Spinal cord (tissue), 10 donors: ENCODE data around the gene IDH3G. TPM values are rescaled to one million over a fixed set of nuclear protein-coding genes. Genes with fewer than 3 reads are reported as not detected.

ENCODE experiments used
- DNase-seq, 6 donors: peaks; one replicate each; pipeline versions ENCODE4 v3.0.0 to v3.0.0-alpha.2; 2013 to 2015; ENCODE audit warnings: low spot score in 6 of 6, low read depth in 4 of 6
- H3K27ac ChIP-seq: one replicate; pipeline ENCODE4 v1.5.1; 2013; ENCODE audit warnings: low read depth, low read length, control low read depth
- H3K27me3 ChIP-seq: one replicate; pipeline ENCODE4 v1.6.1; 2013; ENCODE audit warnings: low read length; ENCODE audit not compliant: control insufficient read depth, insufficient read depth
- H3K36me3 ChIP-seq: one replicate; pipeline ENCODE4 v1.6.1; 2013; ENCODE audit warnings: low read length; ENCODE audit not compliant: control insufficient read depth, insufficient read depth
- H3K4me1 ChIP-seq: one replicate; pipeline ENCODE4 v1.6.1; 2013; ENCODE audit warnings: low read length; ENCODE audit not compliant: control insufficient read depth, insufficient read depth
- H3K4me3 ChIP-seq: one replicate; pipeline ENCODE4 v1.5.1; 2013; ENCODE audit warnings: low read depth, low read length, control low read depth
- H3K9me3 ChIP-seq: one replicate; pipeline ENCODE4 v1.6.1; 2013; ENCODE audit warnings: low read length; ENCODE audit not compliant: control insufficient read depth, insufficient read depth
- WGBS: methylation state at CpG from one replicate; pipeline ENCODE4 v1.1.5; 2013; ENCODE audit warnings: missing lambda C conversion rate; ENCODE audit not compliant: insufficient coverage; 5-methylcytosine and 5-hydroxymethylcytosine counted together
- polyA plus RNA-seq, 2 donors: library from polyadenylated mRNA; unstranded; fragments of 120-200 nt; gene quantifications; one replicate each; pipeline ENCODE4 v1.2.1, GENCODE V29; 2013; ENCODE audit not compliant: insufficient read length in 2 of 2
- total RNA-seq, 2 donors: library from RNA; depleted of rRNA in 1 of 2; stranded (reverse); fragments of 120-200 nt in 1 of 2; fragments of >200 nt in 1 of 2; gene quantifications; one replicate each; pipeline versions ENCODE4 v1.2.3 to v1.2.4, GENCODE V29; 2013 to 2014
- donor health status: healthy.

The IDH3G gene
- total and polyA plus RNA-seq, 4 donors = 36.3 to 138 (median 90.4) TPM

DNA sequence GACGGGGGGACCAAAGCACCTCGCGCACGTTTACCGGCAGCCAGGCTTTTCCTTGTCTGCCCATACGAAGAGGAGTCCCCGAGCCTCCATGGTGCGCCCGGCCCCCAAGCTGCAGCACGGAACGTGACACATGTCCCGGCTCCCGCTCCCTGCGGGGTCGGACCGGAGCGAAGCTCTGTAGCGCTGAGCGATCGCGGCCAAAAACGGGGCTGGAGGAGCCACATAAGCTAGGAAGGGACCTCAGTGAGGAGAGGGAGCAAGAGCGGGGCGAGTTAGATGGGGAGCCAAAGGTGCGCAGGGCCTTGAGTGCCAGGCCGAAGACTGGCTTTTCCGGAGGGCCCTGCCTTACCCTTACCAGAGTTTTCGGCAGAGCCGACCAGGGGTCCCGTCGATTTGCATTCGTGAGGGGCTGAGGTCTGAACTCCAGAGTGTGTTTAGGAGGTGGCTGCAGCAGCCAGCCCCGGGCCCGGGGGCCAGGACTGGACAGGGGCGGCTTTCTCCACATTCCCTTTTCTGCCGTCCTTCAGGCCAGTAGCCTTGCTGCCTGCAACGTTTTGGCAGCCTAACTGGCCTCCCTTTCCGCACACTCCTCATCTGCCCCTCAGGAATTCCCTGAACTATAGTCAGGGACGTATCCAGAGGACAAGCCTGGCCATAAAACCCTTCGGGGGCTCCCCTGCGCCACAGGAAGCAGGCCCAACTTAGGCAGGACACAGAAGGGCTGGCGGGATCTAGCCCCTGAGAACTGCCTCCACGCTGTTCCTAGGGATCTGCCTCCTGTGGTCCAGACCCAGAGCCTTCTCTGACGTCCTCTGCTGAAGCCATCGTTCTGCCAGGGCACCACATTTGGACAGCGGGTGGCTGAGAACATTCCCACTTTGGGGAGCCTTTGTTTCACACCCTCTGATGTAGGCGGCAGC, 982 bp upstream of the IDH3G start:
- Histone ChIP-seq H3K4me1 (peaks cover 60% of the 10 kb centered on the region), H3K27ac (peak overlapping the region; percentile 95)

DNA sequence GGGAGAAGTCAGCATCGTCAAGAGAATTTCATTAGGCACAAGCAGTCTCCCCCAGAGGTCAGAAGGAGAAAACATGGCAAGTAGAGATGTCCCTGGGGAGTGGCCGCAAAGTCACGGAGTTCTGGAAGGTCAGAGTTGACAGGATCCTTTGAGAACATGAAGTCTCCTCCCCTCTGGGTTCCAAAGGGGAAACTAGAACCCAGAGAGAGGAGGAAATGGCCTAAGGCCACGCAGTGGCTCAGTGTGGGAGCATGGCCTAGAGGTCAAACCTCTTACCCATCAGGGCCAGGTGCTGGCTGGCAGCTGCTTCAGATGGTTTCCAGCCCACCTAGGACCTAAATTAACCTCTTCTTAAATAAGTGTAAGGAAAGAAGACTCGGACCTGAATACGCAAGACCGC, 884 bp downstream of the IDH3G start:
- peaks cover 56% of the 10 kb centered on the region for H3K4me1 ChIP-seq
- WGBS = 46% methylated on average over 5 of the region's 7 CpGs
- no peaks in the 10 kb centered on the region for H3K27me3 ChIP-seq
- DNase-seq = no peak
- H3K4me3 ChIP-seq = peak overlapping the region; percentile 75
- peaks cover 56% of the 10 kb centered on the region for H3K36me3 ChIP-seq
- peaks cover 2% of the 10 kb centered on the region for H3K9me3 ChIP-seq
- H3K27ac ChIP-seq = peak overlapping the region; percentile 95

More for the DNA sequence above, 982 bp upstream of the IDH3G start:
- Histone ChIP-seq H3K36me3 (peaks cover 52% of the 10 kb centered on the region), H3K4me3 (peak overlapping the region; percentile 75), H3K9me3 (peaks cover 2% of the 10 kb centered on the region), H3K27me3 (no peaks in the 10 kb centered on the region)
- 30% methylated on average over 46 of the region's 47 CpGs for WGBS
- DNase-seq = peak in 1 of 6 donors; percentile 7

DNA sequence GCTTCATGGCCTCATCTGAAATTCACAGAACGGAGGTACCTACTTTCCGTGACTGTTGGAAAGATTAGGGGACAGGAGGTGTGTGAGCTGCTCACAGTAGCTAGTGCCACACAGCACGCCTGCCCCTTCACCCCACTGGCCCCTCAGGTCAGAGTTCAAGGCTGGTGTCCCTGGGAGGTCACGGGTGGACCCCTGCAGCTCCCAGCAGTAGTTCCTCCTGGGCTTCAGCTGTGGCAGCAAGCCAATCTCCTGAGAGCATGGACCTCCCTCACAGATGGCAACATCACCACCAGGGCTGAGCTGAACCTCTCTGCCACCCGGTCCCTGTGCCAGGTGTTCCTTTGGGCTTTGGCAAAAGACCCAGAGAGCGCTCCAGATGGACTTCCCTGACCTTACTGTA, 1.8 kb downstream of the IDH3G start:
- H3K36me3 ChIP-seq = peaks cover 55% of the 10 kb centered on the region
- H3K4me1 ChIP-seq = peaks cover 57% of the 10 kb centered on the region
- 74% methylated on average over 4 of the region's 6 CpGs for WGBS
- no peak for DNase-seq
- peaks cover 1% of the 10 kb centered on the region for H3K9me3 ChIP-seq
- H3K27ac ChIP-seq = no peak overlapping the region
- no peak overlapping the region for H3K4me3 ChIP-seq
- no peaks in the 10 kb centered on the region for H3K27me3 ChIP-seq

DNA sequence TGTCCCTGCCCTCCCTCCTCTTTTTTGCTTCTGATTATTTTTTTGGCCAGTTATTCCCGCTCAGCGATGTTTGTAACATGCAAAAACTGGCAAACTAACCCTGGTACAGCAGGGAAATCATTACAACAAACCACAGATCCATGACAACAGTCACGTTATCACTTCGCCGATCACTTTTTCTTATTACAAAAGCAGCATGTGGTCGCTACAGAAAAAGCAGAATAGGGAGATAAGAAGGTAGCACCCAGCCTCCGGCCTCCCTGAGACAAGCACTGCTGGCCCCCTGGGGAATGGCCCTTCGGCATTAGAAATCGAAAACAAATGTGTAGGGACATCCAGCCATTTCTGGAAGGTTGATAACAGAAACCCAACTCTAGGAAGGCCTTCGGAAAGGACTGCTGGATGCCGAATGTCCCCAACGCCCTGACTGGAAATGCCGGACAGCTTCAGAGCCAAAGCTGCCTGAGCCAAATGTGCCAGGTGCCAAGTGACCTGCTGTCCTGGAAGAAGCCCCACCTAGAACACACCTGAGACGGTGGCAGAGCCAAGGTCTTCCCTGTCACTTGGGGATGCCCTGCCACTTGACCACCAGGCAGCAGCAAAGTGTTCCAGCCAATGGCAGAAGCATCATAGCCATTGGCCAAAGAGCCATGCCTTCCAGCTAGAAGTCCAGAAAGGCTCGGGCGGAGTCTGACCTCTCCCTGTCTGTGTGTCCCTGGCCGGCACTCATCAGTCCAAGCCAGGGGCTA, 2.9 kb downstream of the IDH3G start:
- Histone ChIP-seq H3K36me3 (peaks cover 57% of the 10 kb centered on the region), H3K4me3 (no peak overlapping the region), H3K4me1 (peaks cover 54% of the 10 kb centered on the region), H3K27ac (no peak overlapping the region), H3K27me3 (no peaks in the 10 kb centered on the region), H3K9me3 (no peaks in the 10 kb centered on the region)
- WGBS = 78% methylated on average over 14 of the region's 17 CpGs
- no peak for DNase-seq

DNA sequence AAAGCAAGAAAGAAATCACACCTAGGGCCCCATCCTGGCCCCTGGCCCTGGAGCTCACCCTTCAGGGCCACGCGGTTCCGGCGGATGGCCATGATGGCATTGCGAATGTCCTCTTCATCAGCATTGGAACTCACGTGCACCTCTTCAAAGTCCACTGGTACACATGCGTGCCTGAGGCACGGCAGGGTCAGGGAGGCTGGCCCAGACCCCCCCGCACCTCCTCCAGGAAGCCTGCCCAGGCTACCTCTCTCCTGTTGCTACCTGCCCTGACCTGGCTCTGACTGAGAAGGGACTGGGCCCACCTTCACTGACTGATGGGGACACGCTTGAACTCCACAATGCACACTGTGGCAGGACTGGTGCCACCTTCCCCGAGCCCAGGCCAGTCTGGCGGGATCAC, 4.5 kb downstream of the IDH3G start:
- H3K9me3 ChIP-seq = no peaks in the 10 kb centered on the region
- no peak for DNase-seq
- peaks cover 38% of the 10 kb centered on the region for H3K4me1 ChIP-seq
- H3K4me3 ChIP-seq = no peak overlapping the region
- no peak overlapping the region for H3K27ac ChIP-seq
- peaks cover 68% of the 10 kb centered on the region for H3K36me3 ChIP-seq
- 86% methylated on average over 12 of the region's 12 CpGs for WGBS
- no peaks in the 10 kb centered on the region for H3K27me3 ChIP-seq

DNA sequence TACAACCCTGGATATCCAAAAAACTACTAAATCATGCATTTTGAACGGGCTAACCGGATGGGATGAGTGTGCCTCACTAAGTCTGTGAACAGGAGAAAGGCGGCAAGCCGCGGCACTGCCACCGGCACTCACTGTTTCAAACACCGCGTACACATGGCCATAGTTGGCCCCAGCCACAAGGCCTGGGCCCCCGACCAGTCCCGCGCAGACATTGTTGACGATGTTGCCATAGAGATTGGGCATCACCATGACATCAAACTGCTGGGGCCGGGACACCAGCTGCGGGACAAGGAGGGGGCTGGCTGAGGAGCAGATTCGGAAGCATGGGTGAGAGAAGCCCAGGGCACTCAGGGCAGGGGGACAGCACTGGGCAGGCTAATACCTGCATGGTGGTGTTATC, 7.5 kb downstream of the IDH3G start:
- H3K36me3 ChIP-seq = peaks cover 87% of the 10 kb centered on the region
- no peak overlapping the region for H3K27ac ChIP-seq
- DNase-seq = no peak
- H3K27me3 ChIP-seq = no peaks in the 10 kb centered on the region
- H3K9me3 ChIP-seq = no peaks in the 10 kb centered on the region
- H3K4me1 ChIP-seq = peaks cover 33% of the 10 kb centered on the region
- no peak overlapping the region for H3K4me3 ChIP-seq
- WGBS = 69% methylated on average over 15 of the region's 15 CpGs

DNA sequence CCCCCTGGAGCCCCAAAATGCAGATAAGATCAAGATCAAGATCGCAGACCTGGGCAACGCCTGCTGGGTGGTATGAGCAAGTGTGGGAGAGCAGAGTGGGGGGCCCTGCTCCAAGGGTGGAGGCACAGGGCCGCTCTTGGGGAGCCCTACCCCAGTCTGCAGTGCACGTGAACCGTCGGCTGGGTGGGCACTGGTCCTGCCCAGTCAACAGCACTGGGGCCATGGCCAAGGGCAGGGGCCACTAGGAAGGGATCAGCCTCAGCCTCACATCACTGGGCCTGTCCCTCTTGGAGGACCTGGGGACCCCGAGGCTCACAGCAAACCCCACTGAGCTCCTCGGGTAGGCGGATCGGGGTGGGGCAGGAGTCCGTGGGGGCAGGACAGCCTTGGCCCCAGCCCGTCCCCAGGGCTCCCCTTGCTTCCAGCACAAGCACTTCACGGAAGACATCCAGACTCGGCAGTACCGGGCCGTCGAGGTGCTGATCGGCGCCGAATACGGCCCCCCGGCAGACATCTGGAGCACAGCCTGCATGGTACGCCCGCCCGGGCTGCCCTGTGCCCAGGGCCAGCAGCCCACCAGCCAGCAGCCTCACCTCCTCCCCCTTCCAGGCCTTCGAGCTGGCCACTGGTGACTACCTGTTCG, 9.7 kb downstream of the IDH3G start:
- H3K27me3 ChIP-seq = no peaks in the 10 kb centered on the region
- peaks cover 47% of the 10 kb centered on the region for H3K4me1 ChIP-seq
- WGBS = 91% methylated on average over 21 of the region's 27 CpGs
- H3K4me3 ChIP-seq = no peak overlapping the region
- H3K27ac ChIP-seq = no peak overlapping the region
- no peaks in the 10 kb centered on the region for H3K9me3 ChIP-seq
- no peak for DNase-seq
- peaks cover 77% of the 10 kb centered on the region for H3K36me3 ChIP-seq

DNA sequence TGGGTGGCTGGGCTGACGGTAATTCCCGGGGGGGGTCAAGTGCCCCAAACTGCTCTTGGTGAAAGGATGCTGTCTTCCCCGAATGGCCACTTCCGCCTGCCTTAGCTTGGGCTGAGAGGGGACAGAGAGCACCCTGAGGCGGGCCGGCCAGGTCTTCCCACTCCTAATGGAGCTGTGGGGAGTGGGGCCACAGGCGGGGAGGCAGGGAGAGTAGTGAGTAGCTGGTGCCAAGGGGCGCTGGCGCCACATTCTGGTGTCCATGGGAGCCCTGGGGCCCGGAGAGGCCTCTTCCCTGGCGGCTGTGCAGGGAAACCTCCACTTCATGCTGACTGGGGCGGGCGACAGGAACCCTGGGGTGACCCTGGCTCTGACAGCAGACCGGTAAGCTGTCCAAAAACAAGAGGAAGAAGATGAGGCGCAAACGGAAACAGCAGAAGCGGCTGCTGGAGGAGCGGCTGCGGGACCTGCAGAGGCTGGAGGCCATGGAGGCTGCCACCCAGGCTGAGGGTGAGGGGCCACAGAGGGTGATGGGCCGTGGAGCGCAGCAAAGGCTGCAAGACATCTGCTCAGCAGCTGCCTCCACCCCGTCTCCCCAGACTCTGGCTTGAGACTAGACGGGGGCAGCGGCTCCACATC, 10.7 kb downstream of the IDH3G start:
- no peak for DNase-seq
- peaks cover 46% of the 10 kb centered on the region for H3K4me1 ChIP-seq
- H3K4me3 ChIP-seq = no peak overlapping the region
- H3K36me3 ChIP-seq = peaks cover 73% of the 10 kb centered on the region
- no peak overlapping the region for H3K27ac ChIP-seq
- WGBS = 72% methylated on average over 22 of the region's 24 CpGs
- H3K9me3 ChIP-seq = no peaks in the 10 kb centered on the region
- no peaks in the 10 kb centered on the region for H3K27me3 ChIP-seq

DNA sequence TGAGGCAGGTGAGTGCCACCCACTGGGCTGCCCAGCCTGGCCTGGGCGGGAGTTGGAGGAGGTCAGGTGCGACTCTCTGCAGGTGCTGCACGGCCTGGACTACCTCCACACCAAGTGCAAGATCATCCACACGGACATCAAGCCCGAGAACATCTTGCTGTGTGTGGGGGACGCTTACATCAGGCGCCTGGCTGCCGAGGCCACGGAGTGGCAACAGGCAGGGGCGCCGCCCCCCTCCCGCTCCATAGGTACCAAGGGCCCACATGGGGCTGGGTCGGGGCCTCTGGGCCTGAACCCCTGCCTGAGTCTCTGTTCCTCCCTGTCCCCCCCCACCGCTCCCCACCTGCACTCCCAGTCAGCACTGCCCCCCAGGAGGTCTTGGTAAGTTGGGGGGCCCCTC, 11.3 kb downstream of the IDH3G start:
- WGBS = 88% methylated on average over 13 of the region's 14 CpGs
- Histone ChIP-seq H3K4me3 (no peak overlapping the region), H3K36me3 (peaks cover 73% of the 10 kb centered on the region), H3K27me3 (no peaks in the 10 kb centered on the region), H3K9me3 (no peaks in the 10 kb centered on the region), H3K27ac (no peak overlapping the region), H3K4me1 (peaks cover 43% of the 10 kb centered on the region)
- no peak for DNase-seq
